Astrocyte (in vitro differentiated cells and primary cell): Measurements from ENCODE around the gene CIC.

Experiments used
- EZH2 ChIP-seq: IDR thresholded peaks from 2 replicates; pipeline ENCODE4 v1.6.1; 2012; ENCODE audit warnings: mild to moderate bottlenecking, low read length, inconsistent platforms; ENCODE audit not compliant: insufficient read depth
- TF ChIP-seq, protein P1 (sequence below): IDR thresholded peaks from 2 replicates; pipeline ENCODE4 v1.5.1; 2011; ENCODE audit warnings: low read depth, mild to moderate bottlenecking, inconsistent platforms, low read length, moderate library complexity; ENCODE audit not compliant: insufficient read depth

DNA sequence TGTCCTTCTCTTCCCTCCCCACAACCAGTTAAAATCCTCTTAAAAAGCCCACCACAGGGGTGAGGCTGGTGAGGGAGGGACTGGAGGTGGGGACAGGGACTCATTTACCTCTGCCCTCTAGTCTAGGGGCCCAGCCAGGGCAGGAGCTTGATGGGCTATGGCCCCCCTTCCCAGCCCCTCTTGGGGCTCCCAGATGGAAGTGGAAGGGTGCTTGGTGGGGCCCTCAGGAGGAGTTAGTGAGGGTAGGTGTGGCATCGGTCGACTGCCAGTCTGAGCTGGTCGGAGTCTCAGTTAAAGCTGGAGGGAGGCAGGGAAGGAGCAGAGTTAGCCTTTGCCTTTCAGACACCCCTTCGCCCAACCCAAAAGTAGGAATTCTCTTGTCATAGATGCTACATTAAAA is 38.5 kb upstream of the CIC start:
- TF ChIP-seq, protein P1, sequence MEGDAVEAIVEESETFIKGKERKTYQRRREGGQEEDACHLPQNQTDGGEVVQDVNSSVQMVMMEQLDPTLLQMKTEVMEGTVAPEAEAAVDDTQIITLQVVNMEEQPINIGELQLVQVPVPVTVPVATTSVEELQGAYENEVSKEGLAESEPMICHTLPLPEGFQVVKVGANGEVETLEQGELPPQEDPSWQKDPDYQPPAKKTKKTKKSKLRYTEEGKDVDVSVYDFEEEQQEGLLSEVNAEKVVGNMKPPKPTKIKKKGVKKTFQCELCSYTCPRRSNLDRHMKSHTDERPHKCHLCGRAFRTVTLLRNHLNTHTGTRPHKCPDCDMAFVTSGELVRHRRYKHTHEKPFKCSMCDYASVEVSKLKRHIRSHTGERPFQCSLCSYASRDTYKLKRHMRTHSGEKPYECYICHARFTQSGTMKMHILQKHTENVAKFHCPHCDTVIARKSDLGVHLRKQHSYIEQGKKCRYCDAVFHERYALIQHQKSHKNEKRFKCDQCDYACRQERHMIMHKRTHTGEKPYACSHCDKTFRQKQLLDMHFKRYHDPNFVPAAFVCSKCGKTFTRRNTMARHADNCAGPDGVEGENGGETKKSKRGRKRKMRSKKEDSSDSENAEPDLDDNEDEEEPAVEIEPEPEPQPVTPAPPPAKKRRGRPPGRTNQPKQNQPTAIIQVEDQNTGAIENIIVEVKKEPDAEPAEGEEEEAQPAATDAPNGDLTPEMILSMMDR, result no peak
- no peak for TF ChIP-seq EZH2
